ENCODE measurements around the gene FHOD3.

Gene FHOD3

DNA sequence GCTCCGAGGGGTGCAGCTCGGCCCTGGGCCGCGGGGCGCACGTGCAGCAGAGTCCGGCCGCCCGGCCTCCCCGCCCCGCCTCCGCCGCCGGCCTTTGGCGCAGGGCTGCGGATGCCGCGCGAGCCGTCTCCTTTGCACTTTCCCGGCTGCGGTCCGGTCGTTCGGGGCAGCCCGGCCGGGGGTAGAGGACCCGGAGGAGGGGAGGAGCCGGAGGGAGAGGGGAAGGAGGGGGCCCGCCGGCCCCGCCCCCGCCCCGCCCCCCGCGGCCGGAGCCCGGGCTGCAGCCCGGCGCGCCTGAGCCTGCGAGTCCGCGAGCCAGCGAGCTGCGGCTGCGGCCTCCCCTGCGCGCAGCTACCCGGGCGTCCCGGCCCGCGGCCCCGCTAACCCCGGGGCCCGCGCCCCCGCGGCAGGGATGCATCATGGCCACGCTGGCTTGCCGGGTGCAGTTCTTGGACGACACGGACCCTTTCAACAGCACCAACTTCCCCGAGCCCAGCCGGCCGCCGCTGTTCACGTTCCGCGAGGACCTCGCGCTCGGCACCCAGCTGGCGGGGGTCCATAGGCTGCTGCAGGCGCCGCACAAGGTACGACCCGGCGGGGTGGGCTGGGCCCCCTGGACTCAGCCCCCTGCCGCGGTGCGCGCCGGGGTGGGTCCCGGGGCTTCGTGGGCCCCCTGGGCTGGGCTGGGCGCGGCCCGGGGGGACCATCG, at the start of gene FHOD3:
FHOD3 (plus strand) TSS at position 297 of the 709 bp plus-strand sequence; CDS start at position 420, 123 bp downstream.
- no peak for DNase-seq

DNA sequence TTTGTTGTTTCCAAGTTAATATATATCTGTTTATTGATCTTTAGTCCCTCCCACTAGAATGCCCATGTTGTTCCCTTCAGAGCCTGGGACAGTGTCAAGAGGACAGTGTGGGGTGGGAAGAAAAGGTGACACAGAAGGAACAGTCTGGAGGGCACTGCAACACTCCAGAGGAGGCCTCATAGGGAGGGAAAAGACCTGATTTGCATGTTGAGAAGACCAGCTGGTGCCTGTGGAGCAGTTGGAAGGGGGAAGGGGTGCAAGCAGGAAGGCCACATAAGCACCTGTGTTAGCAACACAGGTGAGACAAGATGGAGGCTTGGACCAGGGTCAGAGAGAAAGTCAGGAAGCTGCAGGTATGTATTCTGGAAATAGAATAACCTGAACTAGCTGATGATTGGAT, 48.1 kb upstream of the FHOD3 start:
- DNase-seq: no peak

DNA sequence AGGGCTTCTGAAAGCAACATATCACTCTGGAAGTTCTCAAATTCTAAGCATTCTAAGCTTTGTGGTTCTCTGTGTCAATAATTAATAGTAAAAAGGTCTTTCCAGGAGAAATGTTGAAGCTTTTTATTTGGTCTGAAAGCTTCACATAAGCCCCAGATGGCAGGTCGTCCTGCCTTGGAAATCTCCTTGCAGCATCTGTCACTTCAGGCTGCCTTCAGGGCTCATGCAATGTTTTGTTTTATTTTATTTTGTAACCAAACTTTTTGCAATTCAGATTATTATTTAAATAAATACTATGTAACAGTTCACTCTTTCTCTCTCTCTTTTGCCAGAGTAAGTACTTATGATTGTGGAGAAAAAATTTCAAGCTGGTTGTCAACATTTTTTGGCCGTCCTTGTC, 46.7 kb upstream of the FHOD3 start:
- no peak for DNase-seq

DNA sequence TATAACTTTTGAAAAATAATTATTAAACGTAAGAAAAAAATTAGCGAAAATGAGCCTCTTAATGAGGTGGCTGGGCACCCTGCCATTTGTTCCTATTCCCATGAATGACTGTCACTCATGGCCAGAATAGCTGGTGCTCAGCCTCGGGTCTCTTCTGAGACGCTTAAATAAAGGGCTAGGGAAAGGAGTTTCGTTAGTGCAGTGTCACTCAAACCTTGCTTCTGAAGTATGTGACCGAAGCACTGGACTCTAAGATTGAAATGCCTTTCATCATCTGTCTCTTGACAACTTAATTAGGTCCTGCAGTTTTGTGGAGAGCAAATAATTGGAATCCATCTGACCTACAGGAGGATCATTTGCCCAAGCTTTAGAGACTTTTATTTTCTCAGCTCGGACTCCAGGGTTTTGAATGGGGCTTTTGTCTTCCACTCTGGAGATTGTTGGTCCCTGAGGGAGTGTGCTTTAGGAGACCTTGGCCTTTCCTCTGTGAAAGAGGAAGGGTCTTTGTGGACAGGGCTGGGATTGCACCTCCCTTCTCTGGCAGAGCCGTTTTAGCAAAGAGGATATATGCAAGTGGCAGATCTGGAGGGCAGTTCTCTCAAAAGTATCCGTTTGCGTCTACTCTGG, 42.3 kb upstream of the FHOD3 start:
- no peak for DNase-seq

DNA sequence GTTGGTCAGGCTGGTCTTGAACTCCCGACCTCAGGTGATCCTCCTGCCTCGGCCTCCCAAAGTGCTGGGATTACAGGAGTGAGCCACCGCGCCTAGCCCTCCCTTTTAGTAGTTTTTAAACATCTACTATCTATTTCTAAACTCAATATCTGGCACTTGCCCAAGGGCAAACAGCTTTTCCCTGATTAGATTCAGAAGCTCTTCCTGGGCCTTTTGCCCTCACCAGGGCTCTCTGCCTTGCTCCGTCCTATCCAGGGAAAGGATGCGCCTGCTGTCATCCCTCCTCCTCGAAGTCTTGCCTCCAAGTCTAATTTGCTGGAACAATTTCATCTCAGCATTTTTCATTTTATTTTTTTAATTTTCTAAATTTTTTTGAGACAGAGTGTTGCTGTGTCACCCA, 41.4 kb upstream of the FHOD3 start:
- DNase-seq: no peak

DNA sequence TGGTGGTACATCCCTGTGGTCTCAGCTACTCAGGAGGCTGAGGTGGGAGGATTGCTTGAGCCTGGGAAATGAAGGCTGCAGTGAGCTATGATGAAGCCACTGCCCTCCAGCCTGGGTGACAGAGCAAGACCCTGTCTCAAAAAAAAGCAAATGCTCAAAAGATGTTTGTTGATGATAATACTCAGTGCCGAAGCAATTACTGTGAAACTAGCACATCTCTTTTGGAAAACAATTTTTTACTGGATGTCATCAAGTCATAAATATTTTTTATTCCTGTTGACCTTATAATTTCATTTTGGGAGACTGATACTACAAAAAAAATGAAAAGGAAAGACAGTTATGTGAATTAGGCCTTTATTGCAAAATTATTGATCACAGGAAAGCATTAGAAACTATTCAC, 34.5 kb upstream of the FHOD3 start:
- no peak for DNase-seq

DNA sequence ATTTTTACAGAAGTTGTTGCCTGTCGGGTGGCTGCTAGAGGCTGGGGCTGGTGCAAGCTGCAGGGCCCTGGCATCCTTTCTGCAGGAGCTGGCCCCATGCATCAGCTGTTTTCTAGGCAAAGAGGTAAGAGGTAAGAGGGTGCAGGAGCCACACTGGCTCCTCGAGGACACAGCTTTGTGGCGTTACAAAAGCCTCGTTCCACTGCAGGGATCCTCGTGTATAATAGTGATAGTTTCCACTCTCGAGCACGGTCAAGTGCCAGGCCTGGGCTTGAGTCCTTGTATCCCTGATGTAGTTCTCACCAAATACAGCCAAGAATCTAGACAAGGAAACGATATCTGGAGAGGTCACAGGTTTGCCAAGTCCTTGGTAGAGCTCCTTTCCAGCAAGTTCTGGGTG, 33.2 kb upstream of the FHOD3 start:
- DNase-seq: no peak

DNA sequence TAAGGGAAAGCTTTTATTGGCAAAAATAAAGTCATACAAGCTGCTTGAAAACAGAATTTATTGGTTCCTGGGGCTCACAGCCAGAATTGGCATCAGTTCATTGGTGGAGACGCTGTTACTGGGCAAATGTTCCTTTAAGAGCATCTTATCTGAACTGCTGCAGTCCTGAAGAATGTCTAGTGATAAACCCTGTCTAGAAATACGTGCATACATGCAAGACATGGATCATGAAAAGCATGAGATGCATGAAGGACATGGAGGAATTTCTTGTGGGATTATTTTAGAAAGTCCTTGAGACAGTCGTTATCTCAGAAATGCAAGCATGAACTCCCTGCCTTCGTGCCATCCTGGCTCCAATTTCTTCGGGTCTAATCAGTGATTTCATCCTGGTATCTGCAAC, 32.5 kb upstream of the FHOD3 start:
- no peak for DNase-seq

DNA sequence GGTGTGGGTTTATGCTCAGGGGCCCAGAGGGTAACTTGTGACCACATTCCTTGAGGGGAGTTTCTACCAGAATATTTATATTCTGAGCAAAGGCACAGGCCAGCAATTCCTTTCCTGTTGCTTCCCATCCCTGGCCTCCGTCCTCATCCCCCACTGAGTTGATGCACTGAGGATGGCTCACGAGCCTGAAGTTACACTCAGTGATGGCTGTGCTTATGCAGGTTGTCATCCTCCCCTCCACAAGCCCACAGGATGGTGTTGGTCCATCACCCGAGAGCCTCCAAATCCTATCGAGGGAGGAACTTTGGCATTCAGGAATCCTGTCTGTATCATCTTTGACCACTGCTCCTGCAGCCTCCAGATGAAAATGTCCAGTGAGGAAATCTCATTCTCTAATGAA, 28.4 kb upstream of the FHOD3 start:
- no peak for DNase-seq

DNA sequence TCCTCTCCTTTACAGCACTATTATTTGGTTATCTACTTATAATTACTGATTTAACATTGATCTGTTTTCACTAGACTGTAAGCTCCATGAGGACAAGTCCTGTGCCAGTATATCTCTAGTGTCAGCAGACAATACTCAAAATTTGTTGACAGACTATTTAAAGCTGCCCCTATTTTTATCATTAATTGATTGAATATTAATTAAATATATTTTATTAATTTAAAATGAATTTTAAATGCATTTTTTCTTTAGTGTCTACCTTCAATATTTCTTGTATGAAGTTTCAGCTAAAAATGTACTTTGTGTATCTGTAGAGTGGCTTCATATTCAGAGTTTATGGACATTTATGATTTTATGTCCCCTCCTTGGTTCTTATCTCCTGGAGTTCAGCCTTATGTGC, 26.4 kb upstream of the FHOD3 start:
- DNase-seq: no peak

DNA sequence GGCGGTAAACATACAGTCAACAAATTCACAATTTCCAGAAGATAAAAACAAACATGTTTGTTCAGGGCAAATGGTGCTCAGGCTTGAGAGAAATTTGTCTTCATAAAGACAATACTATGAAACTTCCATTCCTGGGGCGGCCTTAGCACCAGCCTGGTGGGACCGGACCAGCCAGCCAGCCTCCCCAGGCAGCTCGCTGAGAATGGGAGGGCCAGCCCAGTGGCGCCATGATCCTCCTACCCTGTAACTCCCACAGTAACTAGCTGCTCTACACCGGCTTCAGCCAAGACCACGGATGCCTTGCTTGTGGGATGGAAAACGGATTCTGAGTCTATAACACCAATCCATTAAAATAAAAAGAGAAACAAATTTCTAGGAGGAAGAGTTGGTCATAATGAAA, 24.2 kb upstream of the FHOD3 start:
- no peak for DNase-seq

DNA sequence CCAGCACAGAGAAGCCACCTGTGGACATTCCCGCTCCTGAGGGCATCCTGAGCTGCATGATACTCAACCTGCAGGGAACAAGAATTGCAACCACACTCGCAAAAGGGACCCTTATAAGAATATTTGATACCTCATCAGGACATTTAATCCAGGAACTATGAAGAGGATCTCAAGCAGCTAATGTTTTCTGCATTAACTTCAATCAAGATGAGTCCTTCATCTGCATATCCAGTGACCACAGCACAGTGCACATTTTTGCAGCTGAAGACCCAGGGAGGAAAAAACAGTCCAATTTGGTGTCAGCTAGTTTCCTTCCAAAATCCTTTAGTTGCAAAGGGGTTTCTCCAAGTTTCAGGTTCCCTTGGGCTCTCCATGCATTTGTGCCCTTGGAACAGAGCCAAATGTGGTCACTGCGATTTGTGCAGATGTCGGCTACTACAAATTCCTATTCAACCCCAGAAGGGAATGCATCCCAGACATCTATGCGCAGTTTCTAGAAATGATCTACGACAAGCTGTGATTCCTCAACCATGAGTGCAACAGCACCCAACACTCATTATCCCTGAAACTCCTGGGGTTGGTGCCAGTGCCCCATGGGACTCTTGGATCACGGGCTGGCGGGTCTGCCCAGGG, 23.3 kb upstream of the FHOD3 start:
- DNase-seq: no peak

DNA sequence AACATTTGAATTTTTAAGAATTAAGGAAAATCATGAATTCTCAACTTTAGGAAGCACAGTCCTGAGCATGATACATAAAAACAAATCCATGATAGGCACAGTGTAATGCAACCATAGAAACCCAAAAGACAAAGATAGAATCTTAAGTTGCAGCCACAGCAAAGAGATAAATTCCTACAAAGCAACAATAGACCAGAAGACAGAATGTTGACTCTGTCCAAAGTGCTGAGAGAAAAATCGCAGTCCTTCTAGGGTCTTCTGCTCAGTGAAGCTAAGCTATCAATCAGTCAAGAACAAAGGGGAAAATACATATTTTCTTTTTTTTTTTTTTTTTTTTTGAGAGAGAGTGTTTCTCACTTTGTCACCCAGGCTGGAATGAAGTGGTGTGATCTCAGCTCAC, 22.0 kb upstream of the FHOD3 start:
- no peak for DNase-seq

DNA sequence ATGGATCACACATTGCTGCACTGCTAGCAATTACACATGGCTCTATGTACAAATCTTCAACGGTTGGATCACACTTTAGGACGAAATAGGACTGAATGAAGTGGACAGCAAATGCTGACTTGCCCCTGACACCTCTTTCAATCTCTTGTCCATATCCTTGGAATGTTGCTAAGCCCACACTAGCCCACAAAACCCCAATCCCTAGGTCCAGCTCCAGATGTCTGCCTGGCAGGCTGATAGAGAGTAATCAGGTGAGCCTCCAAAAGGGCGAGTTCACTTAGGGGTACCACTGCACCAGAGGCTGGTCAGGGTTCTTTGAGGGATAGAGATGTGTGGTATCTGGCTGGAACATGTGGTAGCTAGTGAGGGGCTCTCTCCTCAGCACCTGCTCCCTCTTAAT, 18.5 kb upstream of the FHOD3 start:
- DNase-seq: no peak

DNA sequence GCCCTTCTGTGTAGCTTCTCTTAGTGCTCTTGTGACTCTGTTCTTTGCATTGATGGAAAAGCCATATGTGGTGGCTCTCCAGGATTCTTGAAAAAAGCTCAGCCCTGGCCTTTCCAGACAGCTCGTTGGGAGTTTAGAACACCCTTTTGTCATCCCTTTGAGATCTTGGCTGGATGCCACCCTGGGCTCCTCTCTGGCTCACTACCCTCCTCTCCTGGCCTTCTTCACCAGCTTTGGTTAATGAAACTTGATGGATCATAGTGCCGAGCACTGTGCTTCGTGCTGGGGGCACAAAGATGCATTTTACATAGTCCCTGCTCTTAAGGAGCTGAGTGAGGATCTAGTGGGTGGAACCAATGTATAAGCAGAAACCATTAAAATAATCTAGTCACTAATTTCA, 15.6 kb upstream of the FHOD3 start:
- DNase-seq: no peak

DNA sequence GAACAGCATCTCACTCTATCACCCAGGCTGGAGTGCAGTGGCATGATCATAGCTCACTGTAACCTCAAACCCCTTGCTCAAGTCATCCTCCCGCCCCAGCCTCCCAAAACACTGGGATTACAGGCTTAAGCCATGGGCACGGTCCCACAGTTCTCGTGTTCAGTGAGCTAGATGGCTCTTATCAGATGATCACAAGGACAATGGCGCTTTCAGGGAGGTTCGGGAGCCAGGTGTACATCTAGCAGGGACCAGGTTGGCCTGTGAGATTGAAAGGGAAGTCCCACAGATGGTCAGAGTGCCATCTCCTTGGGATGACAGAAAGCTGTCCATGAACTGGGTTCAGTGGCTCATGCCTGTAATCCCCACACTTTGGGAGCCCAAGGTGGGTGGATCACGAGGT, 14.1 kb upstream of the FHOD3 start:
- DNase-seq: no peak

DNA sequence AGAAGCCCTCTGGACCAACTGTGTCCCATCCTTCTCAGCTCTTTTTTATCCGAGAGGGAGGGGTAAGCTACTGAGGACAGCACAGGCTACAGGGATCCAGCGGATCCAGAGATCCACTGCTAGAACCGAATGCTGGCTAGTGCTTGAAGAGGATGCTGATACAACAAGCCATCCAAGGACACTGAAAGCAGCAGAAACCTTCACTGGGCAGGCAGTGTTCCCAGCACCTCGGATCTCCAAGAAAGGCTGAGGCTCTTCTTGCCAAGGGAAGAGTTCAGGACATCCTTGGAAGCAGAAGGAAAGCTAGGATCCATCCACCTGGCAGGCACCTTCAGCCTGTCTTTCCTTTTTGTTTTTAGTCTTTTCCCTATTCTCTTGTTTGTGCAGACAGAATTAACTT, 13.2 kb upstream of the FHOD3 start:
- DNase-seq: no peak

DNA sequence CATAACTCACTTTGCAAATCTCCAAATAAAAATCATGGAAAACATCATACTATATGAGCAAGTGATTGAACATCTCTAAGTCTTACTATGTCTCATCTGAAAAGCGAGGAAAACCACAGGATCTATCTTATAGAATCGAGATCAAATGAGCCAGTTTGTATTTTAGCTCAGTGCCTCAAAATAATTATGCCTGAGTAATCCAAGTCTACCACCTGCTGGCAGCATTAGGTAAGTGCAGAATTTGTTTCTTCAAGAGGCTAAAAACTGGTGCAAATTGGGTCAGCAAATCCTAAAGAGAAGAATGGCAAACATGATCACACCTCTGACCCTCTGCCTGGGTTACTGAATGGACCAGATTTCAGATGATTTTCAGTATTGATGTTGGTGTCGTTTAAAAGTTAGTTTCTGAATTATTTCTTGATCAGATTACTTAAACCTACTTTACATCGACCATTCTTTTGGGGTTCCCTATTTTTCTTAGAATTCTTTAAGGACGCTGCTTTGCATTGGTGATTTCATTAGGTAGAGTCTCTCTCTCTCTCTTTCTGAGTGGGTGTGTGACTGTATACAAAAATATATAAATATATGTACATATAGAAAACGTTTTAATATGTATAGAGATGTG, 12.7 kb upstream of the FHOD3 start:
- peak; percentile 67 for DNase-seq

DNA sequence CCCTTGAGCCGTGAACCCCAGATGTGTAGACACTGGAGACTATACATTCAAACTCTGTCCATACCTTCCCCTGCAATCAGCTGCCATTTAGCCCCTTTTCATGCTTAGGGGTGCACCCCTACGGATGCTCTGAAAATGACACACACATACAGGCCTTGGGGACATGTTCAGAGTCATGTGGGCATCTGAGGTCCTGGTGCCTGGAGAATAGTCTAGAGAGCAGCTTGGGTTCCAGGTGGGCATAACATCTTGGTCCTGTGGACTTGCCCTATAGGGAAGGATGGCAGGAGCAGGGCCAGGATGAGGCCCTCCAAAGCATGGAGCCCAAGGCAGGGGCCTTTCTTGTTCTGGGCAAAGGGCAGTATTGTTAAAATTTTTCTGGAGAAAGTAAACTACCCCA, 9.9 kb upstream of the FHOD3 start:
- no peak for DNase-seq

DNA sequence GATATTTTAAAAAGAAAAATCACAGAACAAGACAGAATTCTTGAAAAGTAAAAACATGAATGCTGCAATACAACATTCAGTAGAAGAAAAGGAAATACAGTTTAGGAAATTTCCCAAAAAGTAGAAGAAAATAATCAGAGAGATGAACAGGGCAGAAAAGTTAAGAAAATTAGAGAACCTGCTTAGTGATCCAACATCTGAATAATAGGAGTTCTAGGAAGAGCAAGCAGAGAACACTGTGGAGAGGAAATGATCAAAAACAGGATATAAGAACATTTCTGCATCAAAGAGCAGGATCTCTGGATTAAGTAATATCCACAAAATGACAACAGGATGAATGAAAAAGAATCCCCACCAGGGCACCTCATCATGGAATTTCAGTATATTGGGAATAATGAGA, 8.8 kb upstream of the FHOD3 start:
- no peak for DNase-seq

DNA sequence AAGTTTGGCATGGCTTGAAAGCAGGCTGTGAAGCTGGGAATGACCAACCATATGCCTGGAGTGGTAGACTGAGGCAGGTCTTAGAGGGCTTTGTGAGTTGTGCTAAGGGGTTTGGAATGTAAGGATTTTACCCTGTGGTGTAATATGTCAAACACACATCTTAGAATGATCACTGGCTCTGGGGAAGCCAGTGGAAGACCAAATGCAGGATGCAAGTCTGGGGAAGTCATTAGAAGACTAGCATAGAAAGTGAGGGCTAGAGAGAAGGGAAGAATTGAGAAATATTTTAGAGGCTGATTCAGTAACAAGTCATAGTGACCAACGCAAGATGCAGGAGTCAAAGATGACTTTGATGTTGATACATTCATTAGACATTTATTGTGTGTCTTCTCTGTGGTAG, 3.5 kb upstream of the FHOD3 start:
- no peak for DNase-seq

DNA sequence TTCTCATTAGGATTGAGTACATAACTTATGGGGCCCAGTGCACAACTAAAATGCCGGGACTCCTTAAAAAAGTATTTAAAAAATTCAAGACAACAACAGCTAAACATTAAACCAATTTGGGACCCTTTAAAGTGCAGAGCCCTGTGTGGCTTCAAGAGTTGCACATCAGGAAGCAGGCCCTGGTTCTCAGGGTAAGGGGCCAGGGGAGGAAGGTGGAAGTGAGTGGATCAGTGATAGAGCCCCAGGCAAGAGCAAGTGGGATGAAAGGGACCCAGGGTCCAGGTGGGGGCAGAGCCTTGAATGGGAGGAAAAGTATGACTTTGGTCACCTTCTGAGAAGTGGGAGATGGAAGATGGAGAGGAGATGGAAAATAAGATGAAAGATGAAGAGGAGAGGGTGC, 2.3 kb upstream of the FHOD3 start:
- DNase-seq: no peak

DNA sequence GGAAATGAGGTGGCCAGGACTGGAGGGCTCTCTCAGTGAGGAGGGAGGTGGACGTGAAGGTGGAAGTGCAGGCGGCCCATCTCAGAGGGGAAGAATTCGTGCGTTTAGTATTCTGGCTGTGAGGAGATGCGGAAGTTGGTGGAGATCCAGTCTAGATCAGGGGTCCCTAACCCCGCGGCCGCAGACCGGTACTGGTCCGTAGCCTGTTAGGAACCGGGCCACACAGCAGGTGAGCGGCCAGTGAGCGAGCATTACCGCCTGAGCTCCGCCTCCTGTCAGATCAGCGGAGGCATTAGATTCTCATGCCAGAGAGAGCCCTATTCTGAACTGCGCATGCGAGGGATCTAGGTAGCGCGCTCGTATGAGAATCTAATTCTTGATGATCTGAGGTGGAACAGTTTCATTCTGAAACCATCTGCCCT, 1.6 kb upstream of the FHOD3 start:
- DNase-seq: no peak

Measured in CD4-positive, alpha-beta T cell treated with Interleukin-10 for 1 hour (primary cell).